Nephron (organoid): Measurements from ENCODE around the gene GADD45B.

ENCODE experiments used
- H3K27ac Mint-ChIP-seq, 3 experiments: 2 replicates each; pipeline ENCODE4 v1.8.0; 2020; ENCODE audit warnings: mixed read lengths in 3 of 3, mild to moderate bottlenecking in 2 of 3, moderate library complexity in 1 of 3
- H3K27me3 Mint-ChIP-seq: 2 replicates; pipeline ENCODE4 v1.8.0; 2021; ENCODE audit warnings: low read depth, mild to moderate bottlenecking, moderate library complexity, mixed read lengths
- H3K36me3 Mint-ChIP-seq: 2 replicates; pipeline ENCODE4 v1.8.0; 2020; ENCODE audit warnings: low read depth, mixed read lengths
- H3K4me1 Mint-ChIP-seq: 2 replicates; pipeline ENCODE4 v1.8.0; 2020; ENCODE audit warnings: mixed read lengths
- H3K4me3 Mint-ChIP-seq, 3 experiments: 2 replicates each; pipeline ENCODE4 v1.8.0; 2020; ENCODE audit warnings: mild to moderate bottlenecking in 3 of 3, mixed read lengths in 3 of 3, moderate library complexity in 2 of 3
- H3K9me3 Mint-ChIP-seq: 2 replicates; pipeline ENCODE4 v1.8.0; 2020; ENCODE audit warnings: mixed read lengths
- TF ChIP-seq, protein P1 (sequence below), 3 experiments: fragments of 200-600 bp; sonication (generic); IDR thresholded peaks; one replicate each; pipeline ENCODE4 v1.5.0; 2021; ENCODE audit warnings: antibody characterized with exemption in 3 of 3; ENCODE audit not compliant: unreplicated experiment in 3 of 3

GADD45B gene

GRCh38 chr19:2449019-2449418 lies 26.9 kb upstream of the GADD45B start:
- H3K4me1 Mint-ChIP-seq = peaks cover 14% of the 10 kb centered on the region
- H3K4me3 Mint-ChIP-seq = no peak overlapping the region
- no peaks in the 10 kb centered on the region for H3K9me3 Mint-ChIP-seq
- H3K27ac Mint-ChIP-seq = no peak overlapping the region
- TF ChIP-seq, protein P1, sequence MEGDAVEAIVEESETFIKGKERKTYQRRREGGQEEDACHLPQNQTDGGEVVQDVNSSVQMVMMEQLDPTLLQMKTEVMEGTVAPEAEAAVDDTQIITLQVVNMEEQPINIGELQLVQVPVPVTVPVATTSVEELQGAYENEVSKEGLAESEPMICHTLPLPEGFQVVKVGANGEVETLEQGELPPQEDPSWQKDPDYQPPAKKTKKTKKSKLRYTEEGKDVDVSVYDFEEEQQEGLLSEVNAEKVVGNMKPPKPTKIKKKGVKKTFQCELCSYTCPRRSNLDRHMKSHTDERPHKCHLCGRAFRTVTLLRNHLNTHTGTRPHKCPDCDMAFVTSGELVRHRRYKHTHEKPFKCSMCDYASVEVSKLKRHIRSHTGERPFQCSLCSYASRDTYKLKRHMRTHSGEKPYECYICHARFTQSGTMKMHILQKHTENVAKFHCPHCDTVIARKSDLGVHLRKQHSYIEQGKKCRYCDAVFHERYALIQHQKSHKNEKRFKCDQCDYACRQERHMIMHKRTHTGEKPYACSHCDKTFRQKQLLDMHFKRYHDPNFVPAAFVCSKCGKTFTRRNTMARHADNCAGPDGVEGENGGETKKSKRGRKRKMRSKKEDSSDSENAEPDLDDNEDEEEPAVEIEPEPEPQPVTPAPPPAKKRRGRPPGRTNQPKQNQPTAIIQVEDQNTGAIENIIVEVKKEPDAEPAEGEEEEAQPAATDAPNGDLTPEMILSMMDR (IDR thresholded peaks at IDR 0.05; ENCODE audit: unreplicated experiment in 3 of 3) = no peak
- peaks cover 3% of the 10 kb centered on the region for H3K27me3 Mint-ChIP-seq
- H3K36me3 Mint-ChIP-seq = peaks cover 13% of the 10 kb centered on the region

- Mint-ChIP-seq H3K4me1 (peaks cover 21% of the 10 kb centered on the region), H3K27ac (no peak overlapping the region), H3K27me3 (peaks cover 3% of the 10 kb centered on the region), H3K36me3 (peaks cover 10% of the 10 kb centered on the region), H3K9me3 (no peaks in the 10 kb centered on the region), H3K4me3 (no peak overlapping the region)
- TF ChIP-seq, protein P1 (IDR thresholded peaks at IDR 0.05; ENCODE audit: unreplicated experiment in 3 of 3) = no peak
These were observed 24.8 kb upstream of the GADD45B start for GRCh38 chr19:2451138-2451537.

DNA sequence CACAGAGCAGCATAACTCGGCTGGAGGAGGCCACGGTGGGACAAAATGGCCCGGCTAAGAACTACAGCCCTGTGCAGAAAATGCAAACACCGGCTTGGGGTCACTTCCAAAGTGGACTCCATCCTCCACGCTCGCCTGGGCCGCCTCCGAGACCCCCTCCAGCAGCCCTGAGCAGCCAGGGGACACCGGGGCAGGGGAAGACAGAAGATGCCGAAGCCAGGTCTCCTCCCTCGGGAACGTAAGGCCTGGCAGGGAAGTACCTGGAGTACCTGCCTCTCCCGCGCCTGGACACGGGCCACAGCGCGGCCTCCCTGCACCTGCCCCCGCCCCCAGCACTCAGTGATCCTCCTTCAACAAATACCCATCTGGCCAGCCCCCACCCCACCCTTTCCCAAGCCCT lies 24.2 kb upstream of the GADD45B start:
- H3K27ac Mint-ChIP-seq = no peak overlapping the region
- peaks cover 3% of the 10 kb centered on the region for H3K27me3 Mint-ChIP-seq
- peaks cover 10% of the 10 kb centered on the region for H3K36me3 Mint-ChIP-seq
- H3K4me3 Mint-ChIP-seq = no peak overlapping the region
- TF ChIP-seq, protein P1 (IDR thresholded peaks at IDR 0.05; ENCODE audit: unreplicated experiment in 3 of 3) = no peak
- H3K4me1 Mint-ChIP-seq = peaks cover 15% of the 10 kb centered on the region
- H3K9me3 Mint-ChIP-seq = no peaks in the 10 kb centered on the region

GRCh38 chr19:2453431-2454025 lies 22.4 kb upstream of the GADD45B start:
- Mint-ChIP-seq H3K36me3 (peaks cover 10% of the 10 kb centered on the region), H3K9me3 (no peaks in the 10 kb centered on the region)
- TF ChIP-seq, protein P1 (IDR thresholded peaks at IDR 0.05; ENCODE audit: unreplicated experiment in 3 of 3) = no peak

DNA sequence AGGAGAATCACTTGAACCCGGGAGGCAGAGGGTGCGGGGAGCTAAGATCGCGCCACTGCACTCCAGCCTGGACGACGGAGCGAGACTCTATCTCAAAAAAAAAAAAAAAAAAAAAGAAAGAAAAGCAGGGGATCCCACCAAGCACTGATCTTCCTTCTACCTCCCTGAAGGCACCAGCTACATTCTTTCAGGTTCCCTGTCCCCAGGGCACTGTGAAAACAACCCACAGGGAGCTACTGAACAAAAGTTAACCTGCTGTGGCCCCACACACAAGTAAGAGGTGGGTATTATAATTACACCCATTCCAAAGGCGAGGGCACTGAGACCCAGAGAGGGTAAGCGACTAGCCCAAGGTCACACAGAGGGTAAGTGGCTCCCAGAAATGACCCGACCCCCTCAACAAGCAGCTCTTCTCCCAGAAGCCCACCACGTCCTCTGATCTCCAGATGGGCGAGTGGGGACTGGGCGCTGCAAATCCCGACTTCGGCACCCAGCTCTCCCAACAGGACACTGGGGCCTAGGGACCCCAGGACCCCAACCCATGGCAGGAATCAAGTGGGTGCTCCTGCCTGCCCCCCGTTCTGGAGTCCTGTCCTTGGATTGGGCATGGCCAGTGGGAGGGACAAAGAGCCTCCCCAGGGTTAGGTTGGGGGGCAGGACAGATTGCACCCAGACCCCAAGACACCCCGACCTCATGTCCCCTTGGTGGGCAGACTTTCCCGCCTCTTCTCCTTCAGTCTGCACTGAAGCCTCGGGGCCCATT lies 21.5 kb upstream of the GADD45B start:
- H3K36me3 Mint-ChIP-seq = peaks cover 10% of the 10 kb centered on the region
- peak overlapping the region; percentile 12 to 76 (median 25) for H3K27ac Mint-ChIP-seq
- peak overlapping the region; percentile 86 to 88 (median 87) for H3K4me3 Mint-ChIP-seq
- no peaks in the 10 kb centered on the region for H3K9me3 Mint-ChIP-seq
- H3K27me3 Mint-ChIP-seq = peaks cover 3% of the 10 kb centered on the region
- TF ChIP-seq, protein P1 (IDR thresholded peaks at IDR 0.05; ENCODE audit: unreplicated experiment in 3 of 3) = no peak
- H3K4me1 Mint-ChIP-seq = peaks cover 16% of the 10 kb centered on the region

More at GRCh38 chr19:2453431-2454025, 22.4 kb upstream of the GADD45B start:
- Mint-ChIP-seq H3K27ac (no peak overlapping the region), H3K27me3 (peaks cover 3% of the 10 kb centered on the region), H3K4me3 (peak overlapping the region; percentile 86 to 88 (median 87)), H3K4me1 (peaks cover 16% of the 10 kb centered on the region)
